ENCODE measurements around the gene CNNM1. TPM values are rescaled to one million over a fixed set of nuclear protein-coding genes. Genes with fewer than 3 reads are reported as not detected.

CNNM1 gene
- not detected in 2 replicates for total RNA-seq (2014; rRNA removed; shearing (Covaris generic))

- DNase-seq (ENCODE audit: low spot score): no peak
These were observed at the start of gene CNNM1 for GRCh38 chr10:99329304-99329553. TSS of gene CNNM1 (plus strand) at chr10:99329356. CDS start at chr10:99329388, 32 bp downstream.

DNA sequence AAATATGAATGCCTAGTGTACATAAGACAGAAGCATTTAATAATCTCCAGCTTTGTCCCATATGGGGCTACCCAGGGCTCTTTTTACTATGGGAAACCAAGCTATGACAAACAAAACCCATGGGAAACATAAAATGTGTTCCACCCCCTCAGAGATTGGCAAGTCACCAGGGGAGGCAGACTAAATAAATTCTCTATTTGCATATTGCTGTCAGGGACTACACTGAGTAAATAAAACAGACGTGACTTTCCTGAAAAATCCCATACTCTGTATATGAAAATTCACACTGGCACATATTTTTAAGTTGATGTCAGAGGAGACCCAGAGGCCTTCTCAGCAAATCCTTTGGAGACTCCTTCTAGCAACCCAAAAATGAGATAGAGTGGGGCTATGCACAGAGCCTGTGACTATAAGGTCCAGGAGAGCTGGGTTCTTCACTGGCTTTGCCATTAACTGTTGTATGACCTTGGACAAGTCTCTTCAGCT, 49.5 kb upstream of the CNNM1 start:
- peak; percentile 29 for DNase-seq (ENCODE audit: low spot score)

DNA sequence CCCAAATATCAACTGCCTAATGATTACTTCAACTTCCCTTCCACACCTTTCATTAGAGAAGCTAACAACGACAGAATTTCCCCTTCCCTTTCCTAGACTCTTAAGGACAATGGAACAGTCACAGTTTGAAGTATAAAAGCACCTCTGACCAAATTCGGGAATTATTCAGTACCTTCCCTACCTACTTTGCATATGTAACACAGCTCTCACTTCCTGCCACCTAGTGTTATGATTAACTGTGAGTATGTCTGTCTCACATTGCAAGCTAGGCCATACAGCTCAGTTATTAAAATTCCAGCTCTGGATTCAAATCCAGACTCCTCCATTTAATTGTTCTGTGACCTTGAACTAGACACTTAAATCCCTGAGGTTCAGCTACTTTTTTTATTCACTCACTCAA, 48.7 kb upstream of the CNNM1 start:
- DNase-seq (ENCODE audit: low spot score): no peak

- DNase-seq (ENCODE audit: low spot score): no peak
These were observed 43.3 kb upstream of the CNNM1 start for GRCh38 chr10:99285881-99286280.

- DNase-seq (ENCODE audit: low spot score): no peak
These were observed 38.9 kb upstream of the CNNM1 start for GRCh38 chr10:99290306-99290705.

DNA sequence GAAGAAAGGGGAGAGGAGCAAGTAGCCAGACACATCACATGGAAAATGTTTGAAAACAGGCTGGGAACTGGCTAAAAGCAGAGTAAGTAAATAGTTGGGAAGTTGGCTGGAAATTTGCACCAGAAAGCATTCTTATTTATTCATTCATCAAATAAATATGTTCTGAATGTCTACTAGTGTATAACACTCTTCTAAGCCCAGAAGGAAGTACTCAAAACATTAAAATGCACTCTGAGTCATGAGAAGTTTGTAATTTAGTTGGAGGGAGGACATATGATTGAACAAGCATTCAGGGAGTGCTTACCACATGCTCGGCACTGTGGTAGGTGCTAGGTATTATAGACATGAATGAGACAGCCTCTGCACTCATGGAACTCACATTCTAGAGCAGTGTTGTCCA, 37.0 kb upstream of the CNNM1 start:
- DNase-seq (ENCODE audit: low spot score): peak; percentile 15

DNA sequence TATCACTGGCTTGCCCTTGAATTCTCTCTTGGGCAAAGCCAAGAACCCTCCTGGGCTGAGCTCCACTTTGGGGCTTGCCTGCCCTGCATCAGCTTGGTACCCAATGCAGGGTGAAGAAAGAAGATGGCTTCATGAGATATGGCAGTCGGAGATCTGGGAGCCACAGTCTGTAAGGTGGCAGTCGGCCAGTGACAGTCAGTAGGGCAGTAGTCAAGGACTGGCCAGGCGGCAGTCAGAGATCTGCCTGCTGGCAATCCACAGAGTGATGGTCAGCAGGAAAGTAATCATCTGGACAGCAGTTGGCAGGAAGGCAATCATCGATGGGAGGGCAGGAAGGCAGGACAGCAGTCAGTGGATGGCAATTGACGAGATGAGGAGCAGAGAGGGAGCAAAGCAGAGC, 32.6 kb upstream of the CNNM1 start:
- DNase-seq (ENCODE audit: low spot score): no peak

GRCh38 chr10:99297033-99297432, 32.1 kb upstream of the CNNM1 start:
- no peak for DNase-seq (ENCODE audit: low spot score)

- DNase-seq (ENCODE audit: low spot score): no peak
These were observed 25.0 kb upstream of the CNNM1 start for GRCh38 chr10:99303899-99304861.

DNA sequence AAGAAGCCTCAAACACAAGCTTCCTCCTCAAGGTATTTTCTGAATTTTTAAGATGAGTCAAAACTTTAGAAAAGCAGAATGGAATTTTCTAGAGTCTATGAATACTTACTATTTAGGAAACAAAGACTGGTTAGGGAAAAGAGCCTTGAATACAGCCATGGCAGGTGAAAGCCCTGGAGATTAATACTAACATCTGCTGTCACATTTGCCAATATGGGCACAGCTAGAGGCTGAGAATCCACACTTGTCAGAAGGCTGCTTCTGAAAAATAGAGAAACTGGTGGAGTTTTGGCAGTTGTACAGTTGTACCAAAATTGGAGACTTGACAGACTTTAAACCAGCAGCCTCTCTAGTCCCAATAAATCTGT, 24.3 kb upstream of the CNNM1 start:
- DNase-seq (ENCODE audit: low spot score): no peak

DNA sequence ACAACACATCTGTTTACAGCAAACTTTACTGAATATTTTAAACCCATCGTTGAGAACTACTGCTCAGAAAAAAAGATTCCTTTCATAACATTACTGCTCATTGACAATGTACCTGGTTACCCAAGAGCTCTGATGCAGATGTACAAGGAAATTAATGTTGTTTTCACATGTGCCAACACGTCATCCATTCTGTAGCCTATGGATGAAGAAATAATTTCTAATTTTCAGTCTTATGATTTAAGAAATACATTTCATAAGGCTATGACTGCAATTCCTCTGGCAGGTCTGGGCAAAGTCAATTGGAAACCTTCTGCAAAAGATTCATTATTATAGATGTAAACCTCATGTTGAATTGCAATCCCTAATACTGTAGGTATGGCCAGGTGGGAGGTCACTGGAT, 16.7 kb upstream of the CNNM1 start:
- no peak for DNase-seq (ENCODE audit: low spot score)

- no peak for DNase-seq (ENCODE audit: low spot score)
These were observed 13.3 kb upstream of the CNNM1 start for GRCh38 chr10:99315853-99316252.

DNA sequence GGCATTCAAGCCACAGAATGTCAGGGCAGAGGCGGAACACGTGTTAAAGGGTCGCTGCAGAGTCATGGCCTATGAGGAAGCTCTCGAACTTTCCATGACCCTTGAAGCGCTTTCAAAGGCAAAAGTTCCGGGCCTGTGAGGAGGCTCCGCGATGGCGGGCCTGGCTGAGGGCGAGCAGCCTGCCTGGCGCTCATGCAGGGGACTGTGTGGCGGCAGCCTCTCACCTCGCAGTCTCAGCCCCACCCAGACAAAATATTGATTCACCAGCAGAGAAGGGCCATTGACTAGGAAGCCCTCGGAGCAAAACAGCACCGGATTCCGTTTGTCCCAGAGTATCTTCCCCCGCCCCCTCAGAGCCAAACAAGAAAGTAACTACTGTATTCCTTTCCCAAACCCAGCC, 12.8 kb upstream of the CNNM1 start:
- DNase-seq (ENCODE audit: low spot score): no peak

DNA sequence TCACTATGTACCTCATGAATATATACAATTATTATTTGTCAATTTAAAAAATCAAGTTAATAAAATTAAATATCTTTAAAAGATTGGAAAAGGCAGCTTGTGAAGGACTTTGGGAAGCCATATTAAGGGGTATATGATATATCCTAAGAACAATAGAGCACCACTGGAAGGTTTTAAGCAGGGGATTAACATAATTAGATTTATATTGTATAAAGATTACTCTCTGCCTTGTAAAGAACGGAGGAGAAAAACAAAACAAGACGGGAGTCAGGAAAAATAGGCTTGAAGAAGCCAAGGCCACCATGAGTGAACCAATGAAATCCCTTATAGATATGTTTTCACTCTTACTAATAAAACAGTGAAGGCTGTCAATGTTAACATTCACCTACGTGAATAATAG, 11.1 kb upstream of the CNNM1 start:
- DNase-seq (ENCODE audit: low spot score): no peak

DNA sequence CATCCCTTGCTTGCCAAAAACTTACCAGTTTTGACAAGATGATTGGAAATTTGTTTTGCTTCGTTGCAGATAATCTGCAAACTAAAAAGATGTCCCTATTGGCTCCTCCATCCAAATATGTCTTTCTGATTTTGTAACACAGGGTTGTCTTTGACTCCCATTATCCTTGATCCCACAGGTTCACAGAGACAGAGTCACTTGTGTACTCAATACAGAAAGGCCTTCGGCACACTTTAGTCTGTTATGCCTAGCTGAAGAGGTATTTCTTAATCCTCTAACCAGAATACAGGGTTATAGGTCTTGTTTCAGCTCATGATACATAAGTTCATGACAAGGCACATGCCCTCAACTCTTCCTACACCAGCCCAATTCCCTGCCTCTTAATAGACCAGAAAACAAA, 10.7 kb upstream of the CNNM1 start:
- no peak for DNase-seq (ENCODE audit: low spot score)

DNA sequence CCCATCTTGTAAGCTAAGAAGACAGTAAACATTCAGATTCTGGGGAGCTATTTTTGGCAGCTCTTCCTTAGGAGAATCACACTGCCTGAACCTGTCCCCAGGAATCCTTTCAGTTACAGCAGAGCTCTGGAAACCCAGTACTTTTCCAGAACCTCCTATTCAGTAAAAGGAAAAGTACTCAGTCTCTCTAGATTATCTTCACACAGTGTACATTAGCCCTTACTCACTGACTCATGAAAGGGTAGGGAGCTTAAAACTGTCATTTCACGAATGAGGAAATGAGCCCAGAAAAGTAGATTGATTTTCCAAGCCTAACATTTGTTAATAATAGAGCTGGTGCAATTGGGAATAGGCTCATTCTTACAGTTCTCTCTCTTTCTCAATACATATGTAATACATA, 3.9 kb upstream of the CNNM1 start:
- no peak for DNase-seq (ENCODE audit: low spot score)

GRCh38 chr10:99326871-99327270, 2.3 kb upstream of the CNNM1 start:
- no peak for DNase-seq (ENCODE audit: low spot score)

DNA sequence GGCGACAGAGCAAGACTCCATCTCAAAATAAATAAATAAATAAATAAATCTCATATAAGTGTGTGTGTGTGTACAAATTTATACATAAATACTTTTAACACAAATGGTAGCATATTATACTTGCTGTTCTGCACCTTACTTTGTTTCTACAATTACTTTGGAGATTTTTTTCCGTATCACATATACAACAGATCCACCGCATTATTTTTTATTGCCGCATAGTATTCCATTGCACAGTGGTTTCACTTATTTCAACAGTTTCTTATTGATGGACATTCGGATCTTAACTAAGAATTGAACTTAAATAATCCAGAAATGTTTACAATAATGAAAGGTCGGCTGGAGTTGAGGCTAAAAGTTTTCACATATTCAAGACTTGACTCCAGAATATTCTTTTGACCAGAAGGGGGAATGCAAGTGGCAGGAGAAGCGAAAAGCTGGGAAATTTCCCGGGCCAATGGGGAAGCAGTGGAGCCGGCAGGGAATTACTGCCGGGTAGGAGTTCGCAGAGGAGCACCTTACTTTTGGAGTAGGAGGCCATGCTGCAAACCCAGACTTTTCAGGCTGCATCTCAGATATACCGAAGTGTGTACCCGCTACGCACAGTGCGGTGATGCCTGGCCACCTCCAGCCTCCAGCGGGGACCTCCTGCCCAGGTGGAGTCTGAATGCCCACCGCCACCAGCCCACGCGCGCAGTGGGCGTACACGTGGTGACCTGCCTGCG, 415 bp upstream of the CNNM1 start:
- no peak for DNase-seq (ENCODE audit: low spot score)

GRCh38 chr10:99329554-99330346, 594 bp downstream of the CNNM1 start:
- DNase-seq (ENCODE audit: low spot score): no peak

DNA sequence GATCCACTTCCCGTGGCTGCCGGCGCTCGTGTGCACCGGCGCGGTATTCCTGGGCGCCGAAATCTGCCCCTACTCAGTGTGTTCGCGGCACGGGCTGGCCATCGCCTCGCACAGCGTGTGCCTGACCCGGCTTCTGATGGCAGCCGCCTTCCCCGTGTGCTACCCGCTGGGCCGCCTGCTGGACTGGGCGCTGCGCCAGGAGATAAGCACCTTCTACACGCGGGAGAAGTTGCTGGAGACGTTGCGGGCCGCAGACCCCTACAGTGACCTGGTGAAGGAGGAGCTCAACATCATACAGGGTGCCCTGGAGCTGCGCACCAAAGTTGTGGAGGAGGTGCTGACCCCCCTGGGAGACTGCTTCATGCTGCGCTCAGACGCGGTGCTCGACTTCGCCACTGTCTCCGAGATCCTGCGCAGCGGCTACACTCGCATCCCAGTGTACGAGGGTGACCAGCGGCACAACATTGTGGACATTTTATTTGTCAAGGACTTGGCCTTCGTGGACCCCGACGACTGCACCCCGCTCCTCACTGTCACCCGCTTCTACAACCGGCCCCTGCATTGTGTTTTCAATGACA, 1.3 kb downstream of the CNNM1 start:
- DNase-seq (ENCODE audit: low spot score): no peak

GRCh38 chr10:99331207-99331803, 2.1 kb downstream of the CNNM1 start:
- DNase-seq (ENCODE audit: low spot score): no peak
